K562 (cell line): ENCODE data around the gene LTA. TPM values are rescaled to one million over a fixed set of nuclear protein-coding genes. Genes with fewer than 3 reads are reported as not detected.
A peak's percentile ranks its signal among the peaks of the same experiment; 100 is the strongest.

Experiments
- ATAC-seq: fragments of 200-7000 bp; cut with Tn5 transposase; 3 replicates; pipeline ENCODE4 v1.9.1; 2020; ENCODE audit warnings: moderate library complexity
- BruUV-seq: library from RNA; stranded (reverse); fragments of 400-500 nt; replicated peaks from 2 replicates; lab custom pipeline; 2021; lab: Mats Ljungman, UMichigan
- CTCF ChIA-PET: fragments of 300-600 bp; formaldehyde crosslinking; extraction: SDS; loops from one replicate; lab custom pipeline; 2021; ENCODE audit warnings: low intra/inter-chr PET ratio; lab: Yijun Ruan, JAX
- POLR2A ChIA-PET: fragments of 300-600, 350-650 bp; sonication (Branson Sonifier 250); formaldehyde crosslinking; extraction: SDS; loops from one replicate; lab custom pipeline; 2021; ENCODE audit warnings: antibody characterized with exemption, inconsistent platforms; lab: Yijun Ruan, JAX
- DNase-seq, 4 experiments: peaks; one replicate each; pipeline versions ENCODE4 v3.0.0 to v3.0.0-alpha.2; 2011 to 2018; ENCODE audit warnings: low spot score in 3 of 4, mixed read lengths in 3 of 4; ENCODE audit errors: extremely low read depth in 1 of 4
- FAIRE-seq: peaks from 2 replicates; lab custom pipeline; 2011; peaks lifted over from hg19 to GRCh38; lab: Jason Lieb, UNC
- H2AFZ ChIP-seq: 2 replicates; pipeline ENCODE4 v1.6.0; 2011; ENCODE audit warnings: low read depth, low read length, control low read depth, inconsistent platforms
- H3K27ac ChIP-seq: fragments of 200-600 bp; 3 replicates; pipeline ENCODE4 v1.8.0; 2011; ENCODE audit warnings: low read depth, mild to moderate bottlenecking, control low read depth, inconsistent platforms, low read length, moderate library complexity, mixed read lengths; ENCODE audit errors: extremely low read depth
- H3K27me3 ChIP-seq, 2 experiments: fragments of 300-600 bp in 1 of 2; 2 replicates in 1 of 2; 3 replicates in 1 of 2; pipeline versions ENCODE4 v1.6.0 to v1.8.0; 2011; ENCODE audit warnings: inconsistent platforms in 2 of 2, low read length in 2 of 2, mild to moderate bottlenecking in 1 of 2, mixed read lengths in 1 of 2, moderate library complexity in 1 of 2; ENCODE audit not compliant: control insufficient read depth in 2 of 2, insufficient read depth in 2 of 2
- H3K36me3 ChIP-seq: fragments of 300-600 bp; 3 replicates; pipeline ENCODE4 v1.8.0; 2011; ENCODE audit warnings: mild to moderate bottlenecking, low read length, inconsistent platforms; ENCODE audit not compliant: control insufficient read depth, insufficient read depth
- H3K4me1 ChIP-seq, 2 experiments: fragments of 200-600 bp in 1 of 2; replicated peaks in 1 of 2; 2 replicates in 1 of 2; 3 replicates in 1 of 2; pipeline versions ENCODE4 v1.5.1 to v1.8.0; 2011; ENCODE audit warnings: inconsistent platforms in 2 of 2, low read length in 2 of 2, mild to moderate bottlenecking in 1 of 2, mixed read lengths in 1 of 2, moderate library complexity in 1 of 2; ENCODE audit not compliant: control insufficient read depth in 2 of 2, insufficient read depth in 2 of 2
- H3K4me2 ChIP-seq: 2 replicates; pipeline ENCODE4 v1.6.1; 2011; ENCODE audit warnings: low read length, control low read depth, inconsistent platforms, mixed read lengths; ENCODE audit not compliant: insufficient read depth
- H3K4me3 ChIP-seq: fragments of 200-600 bp; sonication (generic), shearing (Covaris generic); 2 replicates; pipeline ENCODE4 v1.5.1; 2016; ENCODE audit warnings: control low read depth, inconsistent platforms
- H3K79me2 ChIP-seq: fragments of 200-600 bp; 3 replicates; pipeline ENCODE4 v1.8.0; 2011; ENCODE audit warnings: low read length, inconsistent platforms; ENCODE audit not compliant: control insufficient read depth, insufficient read depth
- H3K9ac ChIP-seq, 2 experiments: 2 replicates each; pipeline versions ENCODE4 v1.6.0 to v1.6.1; 2011; ENCODE audit warnings: low read depth in 2 of 2, low read length in 2 of 2, control low read depth in 1 of 2, inconsistent platforms in 1 of 2, mild to moderate bottlenecking in 1 of 2, mixed read lengths in 1 of 2; ENCODE audit not compliant: insufficient read depth in 1 of 2
- H3K9me1 ChIP-seq: one replicate; pipeline ENCODE4 v1.6.0; 2011; ENCODE audit warnings: inconsistent platforms, mild to moderate bottlenecking, low read length, moderate library complexity; ENCODE audit not compliant: control insufficient read depth, insufficient read depth
- H3K9me3 ChIP-seq: replicated peaks from 2 replicates; pipeline ENCODE4 v1.5.1; 2011; ENCODE audit warnings: low read depth, low read length, inconsistent platforms; ENCODE audit not compliant: control insufficient read depth, insufficient read depth
- H4K20me1 ChIP-seq: replicated peaks from 2 replicates; pipeline ENCODE4 v1.6.1; 2011; ENCODE audit warnings: low read length, inconsistent platforms, mixed read lengths; ENCODE audit not compliant: control insufficient read depth, insufficient read depth
- CEBPG ChIP-seq, 3 experiments: fragments of 200-800 bp in 1 of 3; sonication (Bioruptor generic) in 1 of 3; sonication (generic) in 1 of 3; formaldehyde crosslinking in 1 of 3; IDR thresholded peaks in 2 of 3; conservative IDR thresholded peaks in 1 of 3; 2 replicates each; pipeline versions ENCODE4 v1.6.1 to v1.8.0; 2016 to 2022; ENCODE audit warnings: missing compliant biosample characterization in 2 of 3, missing genetic modification characterization in 2 of 3, mild to moderate bottlenecking in 1 of 3, missing genetic modification reagents in 1 of 3
- CHAMP1 ChIP-seq: fragments of 450-650 bp; IDR thresholded peaks from 2 replicates; pipeline ENCODE4 v1.6.1; 2016; ENCODE audit warnings: mild to moderate bottlenecking
- DACH1 ChIP-seq: fragments of 450-650 bp; IDR thresholded peaks from 2 replicates; pipeline ENCODE4 v1.6.1; 2018; ENCODE audit not compliant: partially characterized antibody
- HES1 ChIP-seq: fragments of 450-650 bp; IDR thresholded peaks from 2 replicates; pipeline ENCODE4 v1.6.1; 2016; ENCODE audit warnings: low read depth, mild to moderate bottlenecking, moderate library complexity
- HNRNPUL1 ChIP-seq: fragments of 200-400 bp; formaldehyde crosslinking; IDR thresholded peaks from 2 replicates; pipeline ENCODE4 v1.6.1; 2017; ENCODE audit warnings: low read length
- MNT ChIP-seq, 2 experiments: fragments of 450-650 bp; conservative IDR thresholded peaks; 2 replicates each; pipeline ENCODE4 v1.6.1; 2017; ENCODE audit warnings: mild to moderate bottlenecking in 2 of 2, moderate library complexity in 2 of 2
- PHB2 ChIP-seq: fragments of 450-650 bp; IDR thresholded peaks from 2 replicates; pipeline ENCODE4 v1.6.1; 2017; ENCODE audit warnings: low read depth
- SIRT6 ChIP-seq: IDR thresholded peaks from one replicate; pipeline ENCODE4 v1.6.1; 2012; ENCODE audit warnings: low read depth, mild to moderate bottlenecking, control low read depth, inconsistent platforms, low read length, moderate library complexity
- STAT5A ChIP-seq: IDR thresholded peaks from 2 replicates; pipeline ENCODE4 v1.6.1; 2012; ENCODE audit warnings: low read length, inconsistent platforms, borderline replicate concordance
- TCF7 ChIP-seq: sonication (generic); IDR thresholded peaks from 2 replicates; pipeline ENCODE4 v1.6.1; 2016; ENCODE audit warnings: antibody characterized with exemption, borderline replicate concordance
- TFAP4 ChIP-seq: sonication (generic); formaldehyde crosslinking; IDR thresholded peaks from 2 replicates; pipeline ENCODE4 v1.8.0; 2022; ENCODE audit warnings: missing genetic modification reagents, mild to moderate bottlenecking, moderate library complexity, borderline replicate concordance
- ZBTB26 ChIP-seq: fragments of 450-650 bp; formaldehyde crosslinking; IDR thresholded peaks from 2 replicates; pipeline ENCODE4 v1.4.0; 2022; ENCODE audit warnings: missing genetic modification characterization
- WGBS: fragments of 100-300 bp; shearing (Covaris generic); methylation state at CpG from one replicate; pipeline ENCODE4 v1.1.6; 2016; ENCODE audit warnings: low coverage, mixed read lengths; ENCODE audit not compliant: insufficient coverage; ENCODE audit errors: missing lambda C conversion rate; 5-methylcytosine and 5-hydroxymethylcytosine counted together
- in situ Hi-C: fragments of 300-500 bp; cut with MboI; formaldehyde crosslinking; loops from 4 replicates; pipeline ENCODE4 v1.15.0; 2018; ENCODE audit warnings: inconsistent platforms, mixed read lengths
- intact Hi-C: fragments of 100-400 bp; cut with micrococcal nuclease; formaldehyde crosslinking; loops from 2 replicates; pipeline ENCODE4 v1.14.2; 2022
- polyA plus RNA-seq, 8 experiments: library from polyadenylated mRNA; depleted of rRNA in 4 of 8; stranded (reverse) in 5 of 8; unstranded in 3 of 8; fragments of >200 nt; fragmentation: Nextera tagmentation in 2 of 8; fragmentation: Illumina TruSeq in 1 of 8; extraction: Ambion mirVana in 2 of 8; extraction: Trizol in 1 of 8; gene quantifications; 2 replicates each; pipeline versions ENCODE4 v1.2.1 to v1.2.3, GENCODE V29; 2011 to 2014; ENCODE audit warnings: inconsistent platforms in 1 of 8, missing spikeins in 1 of 8
- total RNA-seq, 7 experiments: library from RNA; depleted of rRNA in 6 of 7; stranded (reverse); fragments of >200 nt in 6 of 7; fragmentation: Illumina TruSeq in 2 of 7; extraction: Trizol in 2 of 7; gene quantifications; 2 replicates each; pipeline versions ENCODE4 v1.2.1 to v1.2.3, GENCODE V29; 2011 to 2021; ENCODE audit warnings: low replicate concordance in 1 of 7

LTA gene
- total and polyA plus RNA-seq, 9 of the 15 experiments (the other 6 are each of a cell fraction or from before 2014, with no cell fraction given), result 0.80 TPM; not detected in 8

GRCh38 chr6:31546958-31547726, 24.9 kb upstream of the LTA start, which contains the start of gene NFKBIL1:
Gene NFKBIL1, plus strand, starts transcription at chr6:31547608. Its CDS starts 87 bp downstream, at chr6:31547695.
- Histone ChIP-seq H3K9me1 (no peaks in the 10 kb centered on the region), H3K79me2 (peaks cover 37% of the 10 kb centered on the region), H4K20me1 (no peaks in the 10 kb centered on the region), H3K4me3 (peak within 1 kb of the TSS; percentile 52), H2AFZ (peak within 1 kb of the TSS; percentile 98), H3K36me3 (peaks cover 34% of the 10 kb centered on the region), H3K4me2 (peak within 1 kb of the TSS; percentile 96), H3K4me1 (peaks cover 10 to 14% of the 10 kb centered on the region in 2 experiments; a peak in 4 of 5 replicates), H3K27ac (peak within 1 kb of the TSS; percentile 81), H3K27me3 (no peaks in the 10 kb centered on the region), H3K9ac (peak within 1 kb of the TSS; percentile 91 to 96), H3K9me3 (no peaks in the 10 kb centered on the region)
- in situ Hi-C loops, result loop anchor here (5.0 to 25.0 kb wide), 3 partner anchors 50 to 1415 kb away; partner anchors contain the start of genes BRD2, C6orf47, GPANK1 and HLA-DMA
- under 1% methylated on average over 24 of the region's 25 CpGs for WGBS
- peak; percentile 92 to 100 (median 94) for DNase-seq
- ATAC-seq, result peak; percentile 93
- intact Hi-C loops, result loop anchor here (1.0 to 10.0 kb wide), 8 partner anchors 34 to 315 kb away; partner anchors contain the start of genes GPANK1, HSPA1B, LY6G5C and NEU1
- peak; percentile 94 for FAIRE-seq
- CTCF ChIA-PET, result interaction anchor here (0.7 to 2.3 kb wide), 7 partner anchors 33 to 1040 kb away, joined by 3 to 78 read pairs (median 4); no protein-coding TSS in a partner anchor
- no TSS peak for BruUV-seq
- POLR2A ChIA-PET, result interaction anchor here (0.5 to 5.7 kb wide), 16 partner anchors 9 to 412 kb away, joined by 3 to 38 read pairs (median 4); partner anchors contain the start of genes APOM and BAG6
- peak; percentile 77 to 84 for TF ChIP-seq MNT (conservative IDR thresholded peaks at IDR 0.05)
- TF ChIP-seq ZBTB26 (CRISPR knock-in tag), result peak; percentile 72; the same call in 1 of the 2 replicates
- no peak for TF ChIP-seq SIRT6
- no peak; the same call in 1 of the 2 replicates for TF ChIP-seq STAT5A
- 0 out of 2 replicates have a peak, but pooled peaks have one; percentile 59 for TF ChIP-seq CHAMP1
- no peak for TF ChIP-seq HES1
- TF ChIP-seq TFAP4, result peak; percentile 94
- TF ChIP-seq PHB2, result peak; percentile 86
- TF ChIP-seq TCF7, result 0 out of 2 replicates have a peak, but pooled peaks have one; percentile 26
- peak; percentile 83; the same call in 1 of the 2 replicates for TF ChIP-seq CEBPG (CRISPR knock-in tag; IDR thresholded peaks at IDR 0.05)
- TF ChIP-seq CEBPG (tag; conservative IDR thresholded peaks at IDR 0.05 in 1 of 2, IDR thresholded peaks at IDR 0.05 in 1 of 2), result peak; percentile 39 to 73; a peak in 2 of 4 replicates
- no peak for TF ChIP-seq HNRNPUL1
- TF ChIP-seq DACH1, result peak; percentile 18
